ENCODE data around the gene KANSL3. TPM values are rescaled to one million over a fixed set of nuclear protein-coding genes. Genes with fewer than 3 reads are reported as not detected.
"Not testable (repeated sequence)": the region's sequence is repeated elsewhere in the genome, so short reads cannot be mapped to it uniquely, and the experiment has no call there.

KANSL3 gene
- 10 to 100 TPM; 10.7 to 19.6 (median 13.8) TPM for polyA plus RNA-seq

- WGBS, 3 donors, result 7 to 9% (median 8%) methylated on average over 55 to 67 of the region's 67 CpGs
- peak within 1 kb of the TSS; percentile 51 for H3K27ac ChIP-seq (ENCODE audit: low read depth, low read length)
Measured at GRCh38 chr2:96638144-96639121, at the start of gene KANSL3. TSS of gene KANSL3 (minus strand) at chr2:96638312. CDS start at chr2:96637135, 1,177 bp downstream.

GRCh38 chr2:96687266-96687665 lies 49.2 kb upstream of the KANSL3 start:
- 96 to 98% (median 96%) methylated on average over 3 of the region's 3 CpGs for WGBS, 3 donors
- no peak overlapping the region for H3K27ac ChIP-seq (ENCODE audit: low read depth, low read length)

GRCh38 chr2:96685577-96686459 lies 47.7 kb upstream of the KANSL3 start:
- no peak overlapping the region for H3K27ac ChIP-seq (ENCODE audit: low read depth, low read length)
- 49 to 55% (median 54%) methylated on average over 19 of the region's 19 CpGs for WGBS, 3 donors

GRCh38 chr2:96684883-96685576 lies 46.9 kb upstream of the KANSL3 start:
- H3K27ac ChIP-seq (ENCODE audit: low read depth, low read length), result no peak overlapping the region
- WGBS, 3 donors, result 48 to 65% (median 59%) methylated on average over 16 of the region's 16 CpGs

- H3K27ac ChIP-seq (ENCODE audit: low read depth, low read length), result no peak overlapping the region
- WGBS, 3 donors, result 78 to 95% (median 94%) methylated on average over 13 of the region's 13 CpGs
Measured at GRCh38 chr2:96683972-96684820, 46.1 kb upstream of the KANSL3 start.

- WGBS, 3 donors, result 85 to 88% (median 85%) methylated on average over 5 of the region's 5 CpGs
- H3K27ac ChIP-seq (ENCODE audit: low read depth, low read length), result no peak overlapping the region
Measured at GRCh38 chr2:96683307-96683706, 45.2 kb upstream of the KANSL3 start.

- H3K27ac ChIP-seq (ENCODE audit: low read depth, low read length), result no peak overlapping the region
- WGBS, 3 donors, result 86 to 94% (median 88%) methylated on average over 4 of the region's 4 CpGs
Measured at GRCh38 chr2:96681540-96681939, 43.4 kb upstream of the KANSL3 start.

GRCh38 chr2:96680561-96681141 lies 42.5 kb upstream of the KANSL3 start:
- H3K27ac ChIP-seq (ENCODE audit: low read depth, low read length), result no peak overlapping the region
- WGBS, 3 donors, result 30 to 85% (median 72%) methylated on average over 5 of the region's 5 CpGs

- WGBS, 3 donors, result 26 to 61% (median 52%) methylated on average over 9 of the region's 9 CpGs
- H3K27ac ChIP-seq (ENCODE audit: low read depth, low read length), result no peak overlapping the region
Measured at GRCh38 chr2:96679848-96680247, 41.7 kb upstream of the KANSL3 start.

- WGBS, 3 donors, result 89 to 92% (median 90%) methylated on average over 15 of the region's 15 CpGs
- H3K27ac ChIP-seq (ENCODE audit: low read depth, low read length), result no peak overlapping the region
Measured at GRCh38 chr2:96669539-96670215, 31.6 kb upstream of the KANSL3 start.

GRCh38 chr2:96668771-96669170 lies 30.7 kb upstream of the KANSL3 start:
- no peak overlapping the region for H3K27ac ChIP-seq (ENCODE audit: low read depth, low read length)
- 75 to 85% (median 78%) methylated on average over 10 to 11 of the region's 11 CpGs for WGBS, 3 donors

- not testable (repeated sequence) for H3K27ac ChIP-seq (ENCODE audit: low read depth, low read length)
- 93 to 94% (median 94%) methylated on average over 3 of the region's 3 CpGs for WGBS, 3 donors
Measured at GRCh38 chr2:96665717-96666116, 27.6 kb upstream of the KANSL3 start.

- no peak overlapping the region for H3K27ac ChIP-seq (ENCODE audit: low read depth, low read length)
- 60 to 72% (median 68%) methylated on average over 3 of the region's 3 CpGs for WGBS, 3 donors
Measured at GRCh38 chr2:96665083-96665569, 27.0 kb upstream of the KANSL3 start.

GRCh38 chr2:96664366-96664925 lies 26.3 kb upstream of the KANSL3 start:
- H3K27ac ChIP-seq (ENCODE audit: low read depth, low read length), result no peak overlapping the region
- WGBS, 3 donors, result 88 to 92% (median 90%) methylated on average over 3 of the region's 3 CpGs

GRCh38 chr2:96663829-96664228 lies 25.7 kb upstream of the KANSL3 start:
- 36 to 87% (median 86%) methylated on average over 7 of the region's 7 CpGs for WGBS, 3 donors
- no peak overlapping the region for H3K27ac ChIP-seq (ENCODE audit: low read depth, low read length)

- WGBS, 3 donors, result 48 to 89% (median 76%) methylated on average over 5 of the region's 5 CpGs
Measured at GRCh38 chr2:96663177-96663576, 25.1 kb upstream of the KANSL3 start.

More at GRCh38 chr2:96663177-96663576, 25.1 kb upstream of the KANSL3 start:
- no peak overlapping the region for H3K27ac ChIP-seq (ENCODE audit: low read depth, low read length)
